ENCODE measurements around the gene ATXN7.

ATXN7 gene

DNA sequence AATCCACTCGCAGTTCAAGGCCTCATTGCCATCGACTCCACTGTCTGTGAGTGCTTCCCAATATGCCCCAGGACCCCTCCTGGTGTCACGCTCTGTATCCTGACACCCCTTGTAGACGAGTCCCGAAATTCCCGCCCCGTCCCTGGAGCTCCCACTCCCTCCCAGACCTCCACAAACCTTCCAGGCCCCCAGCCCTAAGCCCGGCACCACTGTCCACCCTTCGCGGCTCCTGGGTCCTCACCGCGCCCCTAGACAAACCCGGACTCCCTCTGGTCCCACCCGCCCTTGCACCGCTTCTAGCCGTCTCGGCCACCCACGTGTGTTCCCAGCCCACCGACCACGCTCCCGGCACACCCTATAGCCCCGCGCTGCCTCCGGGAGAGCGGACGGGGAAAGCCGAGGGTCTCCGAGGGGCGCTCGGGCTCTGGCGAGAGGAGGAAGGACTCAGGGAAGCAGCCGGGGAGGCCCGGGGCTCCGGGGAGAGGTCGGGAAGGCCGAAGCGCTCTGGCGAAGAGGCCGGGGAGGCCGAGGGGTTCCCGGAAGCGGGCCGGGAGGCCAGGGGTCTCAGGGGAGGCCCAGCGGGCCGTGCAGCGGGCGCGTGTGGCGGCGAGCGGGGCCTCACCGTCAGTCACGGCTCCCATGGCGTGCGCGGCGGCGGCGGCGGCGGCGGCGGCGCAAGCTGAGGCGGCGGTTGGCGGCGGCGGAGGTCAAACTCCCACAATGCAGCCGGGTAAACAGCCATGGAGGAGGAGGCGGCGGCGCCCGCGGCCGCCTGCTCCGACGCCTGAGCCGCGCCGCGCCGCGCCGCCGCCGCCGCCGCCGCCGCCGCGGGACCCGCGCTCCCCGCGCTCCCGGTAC lies at the start of gene ATXN7, which contains the start of gene THOC7:
ATXN7 (plus strand) TSS at position 718 of the 858 bp plus-strand sequence. CDS start 48,732 bp downstream, outside the sequence.
THOC7 (minus strand) TSS at position 656 of the 858 bp plus-strand sequence; CDS start at position 641, 15 bp downstream.
- H3K27ac ChIP-seq, result peak within 1 kb of the TSS; percentile 95
- TF ChIP-seq, protein P1, sequence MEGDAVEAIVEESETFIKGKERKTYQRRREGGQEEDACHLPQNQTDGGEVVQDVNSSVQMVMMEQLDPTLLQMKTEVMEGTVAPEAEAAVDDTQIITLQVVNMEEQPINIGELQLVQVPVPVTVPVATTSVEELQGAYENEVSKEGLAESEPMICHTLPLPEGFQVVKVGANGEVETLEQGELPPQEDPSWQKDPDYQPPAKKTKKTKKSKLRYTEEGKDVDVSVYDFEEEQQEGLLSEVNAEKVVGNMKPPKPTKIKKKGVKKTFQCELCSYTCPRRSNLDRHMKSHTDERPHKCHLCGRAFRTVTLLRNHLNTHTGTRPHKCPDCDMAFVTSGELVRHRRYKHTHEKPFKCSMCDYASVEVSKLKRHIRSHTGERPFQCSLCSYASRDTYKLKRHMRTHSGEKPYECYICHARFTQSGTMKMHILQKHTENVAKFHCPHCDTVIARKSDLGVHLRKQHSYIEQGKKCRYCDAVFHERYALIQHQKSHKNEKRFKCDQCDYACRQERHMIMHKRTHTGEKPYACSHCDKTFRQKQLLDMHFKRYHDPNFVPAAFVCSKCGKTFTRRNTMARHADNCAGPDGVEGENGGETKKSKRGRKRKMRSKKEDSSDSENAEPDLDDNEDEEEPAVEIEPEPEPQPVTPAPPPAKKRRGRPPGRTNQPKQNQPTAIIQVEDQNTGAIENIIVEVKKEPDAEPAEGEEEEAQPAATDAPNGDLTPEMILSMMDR (conservative IDR thresholded peaks at IDR 0.05), result no peak
- peak; percentile 84 for TF ChIP-seq ZFX (IDR thresholded peaks at IDR 0.05)

GRCh38 chr3:63814237-63814636 lies 49.4 kb upstream of the ATXN7 start:
- TF ChIP-seq ZFX (IDR thresholded peaks at IDR 0.05), result no peak
- TF ChIP-seq, protein P1 (conservative IDR thresholded peaks at IDR 0.05), result no peak
- no peak overlapping the region for H3K27ac ChIP-seq

- no peak overlapping the region for H3K27ac ChIP-seq
- TF ChIP-seq, protein P1 (conservative IDR thresholded peaks at IDR 0.05), result no peak
- TF ChIP-seq ZFX (IDR thresholded peaks at IDR 0.05), result no peak
Measured at GRCh38 chr3:63817225-63817624, 46.4 kb upstream of the ATXN7 start.

DNA sequence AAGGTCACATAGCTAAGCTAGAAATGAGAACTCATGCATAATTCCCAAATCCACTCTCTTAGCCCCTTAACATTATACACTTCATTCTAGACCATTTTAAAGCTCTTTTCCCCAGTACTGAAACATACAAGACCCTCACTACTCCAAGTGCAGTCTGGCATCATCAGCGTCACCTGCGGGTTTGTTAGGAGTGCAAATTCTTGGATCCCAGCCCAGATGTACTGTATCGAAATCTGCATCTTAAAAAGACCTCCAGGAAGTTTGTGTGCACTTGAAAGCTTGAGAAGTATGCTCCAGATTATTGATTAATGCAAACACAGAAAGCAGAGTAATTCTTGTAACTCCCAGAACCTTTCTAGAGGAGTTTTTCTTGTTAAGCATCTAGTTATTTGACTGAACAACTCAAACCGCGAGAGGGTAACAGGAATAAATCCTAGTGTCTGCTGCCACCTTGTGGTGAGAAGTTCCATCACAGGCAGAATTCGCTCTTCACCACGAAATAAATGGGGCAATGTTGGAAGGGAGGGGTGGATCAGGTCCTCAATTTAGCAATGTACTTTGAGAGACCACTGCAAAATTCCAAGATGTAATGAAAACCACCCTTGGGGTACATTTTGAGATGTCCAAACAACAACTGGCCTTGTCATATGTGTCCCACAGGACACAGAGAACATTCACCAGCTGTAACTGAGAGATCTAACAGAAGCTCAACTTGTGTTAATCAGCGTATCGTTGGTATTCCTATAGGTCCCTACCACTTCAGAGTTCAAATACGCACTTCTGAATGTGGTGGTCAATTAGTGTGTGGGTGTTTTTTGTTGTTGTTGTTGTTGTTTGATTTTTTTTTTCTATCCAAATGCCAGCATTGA lies 45.2 kb upstream of the ATXN7 start:
- H3K27ac ChIP-seq, result no peak overlapping the region
- TF ChIP-seq, protein P1 (conservative IDR thresholded peaks at IDR 0.05), result peak; percentile 83
- no peak for TF ChIP-seq ZFX (IDR thresholded peaks at IDR 0.05)

GRCh38 chr3:63819151-63819398 lies 44.6 kb upstream of the ATXN7 start, which contains the start of gene C3orf49:
Gene C3orf49 (plus strand): TSS chr3:63819299. CDS start chr3:63819472, 173 bp downstream.
- TF ChIP-seq, protein P1 (conservative IDR thresholded peaks at IDR 0.05), result no peak
- no peak for TF ChIP-seq ZFX (IDR thresholded peaks at IDR 0.05)
- H3K27ac ChIP-seq, result no peak within 1 kb of the TSS

DNA sequence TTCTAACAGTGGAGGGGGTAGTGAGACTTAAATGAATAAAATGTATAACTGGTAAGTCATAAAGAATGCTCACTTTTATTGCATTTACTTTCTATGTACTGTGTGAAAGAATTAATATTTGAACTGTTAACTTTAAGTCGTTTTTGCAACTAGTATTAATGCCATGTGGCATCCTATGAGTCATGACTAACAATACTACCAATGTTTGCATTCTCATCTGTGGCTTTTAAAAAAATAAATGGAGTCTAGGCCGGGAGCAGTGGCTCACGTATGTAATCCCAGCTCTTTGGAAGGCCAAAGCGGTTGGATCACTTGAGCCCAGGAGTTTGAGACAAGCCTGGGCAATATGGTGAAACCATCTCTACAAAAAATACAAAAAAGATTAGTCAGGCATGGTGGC lies 39.4 kb upstream of the ATXN7 start:
- no peak for TF ChIP-seq ZFX (IDR thresholded peaks at IDR 0.05)
- TF ChIP-seq, protein P1 (conservative IDR thresholded peaks at IDR 0.05), result no peak
- H3K27ac ChIP-seq, result no peak overlapping the region

DNA sequence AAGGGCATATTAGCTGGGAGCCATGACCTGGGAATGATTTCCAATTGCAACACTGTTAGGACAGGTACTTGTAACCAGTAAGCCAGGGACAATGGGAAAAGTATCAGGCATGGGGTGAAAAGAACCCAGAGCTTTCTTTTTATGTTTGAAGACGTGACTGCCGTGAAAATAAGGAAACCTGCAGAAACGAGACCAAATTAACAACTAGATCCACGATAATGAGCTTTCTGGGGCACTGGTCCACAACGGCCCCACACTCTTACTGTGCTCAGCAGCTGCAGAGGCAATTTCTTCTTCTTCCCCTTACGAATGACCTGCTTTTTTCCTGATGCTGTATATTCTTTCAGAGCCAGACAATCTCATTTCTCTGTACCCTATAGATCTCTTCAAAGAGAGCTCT lies 33.1 kb upstream of the ATXN7 start:
- H3K27ac ChIP-seq, result no peak overlapping the region
- TF ChIP-seq, protein P1 (conservative IDR thresholded peaks at IDR 0.05), result no peak
- TF ChIP-seq ZFX (IDR thresholded peaks at IDR 0.05), result no peak
